NCI-H2081 (cell line): Measurements from ENCODE around the gene LILRB4.
"Not testable (repeated sequence)": the region's sequence is repeated elsewhere in the genome, so short reads cannot be mapped to it uniquely, and the experiment has no call there.

Experiments
- DNase-seq, 2 experiments: peaks; one replicate each; lab custom pipeline; 2025; lab: John Stamatoyannopoulos, UW

The LILRB4 gene

GRCh38 chr19:54662730-54663129, at the start of gene LILRB4:
LILRB4 (plus strand) TSS chr19:54662985; CDS start chr19:54663034, 49 bp downstream.
- no peak for DNase-seq

DNA sequence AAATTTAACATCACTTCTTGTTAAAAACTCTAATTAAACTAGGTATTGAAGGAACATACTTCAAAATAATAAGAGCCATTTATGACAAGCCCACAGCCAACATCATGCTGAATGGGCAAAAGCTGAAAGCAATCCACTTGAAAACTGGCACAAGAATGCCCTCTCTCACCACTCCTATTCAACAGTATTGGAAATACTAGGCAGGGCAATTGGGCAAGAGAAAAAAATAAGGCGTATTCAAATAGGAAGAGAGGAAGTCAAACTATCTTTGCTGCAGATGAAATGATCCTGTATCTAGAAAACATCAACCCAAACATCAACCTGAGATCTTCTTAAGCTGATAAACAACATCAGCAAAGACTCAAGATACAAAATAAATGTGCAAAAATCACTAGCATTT, 48.1 kb upstream of the LILRB4 start:
- DNase-seq, result no peak

GRCh38 chr19:54616057-54616456, 46.7 kb upstream of the LILRB4 start:
- no peak for DNase-seq

DNA sequence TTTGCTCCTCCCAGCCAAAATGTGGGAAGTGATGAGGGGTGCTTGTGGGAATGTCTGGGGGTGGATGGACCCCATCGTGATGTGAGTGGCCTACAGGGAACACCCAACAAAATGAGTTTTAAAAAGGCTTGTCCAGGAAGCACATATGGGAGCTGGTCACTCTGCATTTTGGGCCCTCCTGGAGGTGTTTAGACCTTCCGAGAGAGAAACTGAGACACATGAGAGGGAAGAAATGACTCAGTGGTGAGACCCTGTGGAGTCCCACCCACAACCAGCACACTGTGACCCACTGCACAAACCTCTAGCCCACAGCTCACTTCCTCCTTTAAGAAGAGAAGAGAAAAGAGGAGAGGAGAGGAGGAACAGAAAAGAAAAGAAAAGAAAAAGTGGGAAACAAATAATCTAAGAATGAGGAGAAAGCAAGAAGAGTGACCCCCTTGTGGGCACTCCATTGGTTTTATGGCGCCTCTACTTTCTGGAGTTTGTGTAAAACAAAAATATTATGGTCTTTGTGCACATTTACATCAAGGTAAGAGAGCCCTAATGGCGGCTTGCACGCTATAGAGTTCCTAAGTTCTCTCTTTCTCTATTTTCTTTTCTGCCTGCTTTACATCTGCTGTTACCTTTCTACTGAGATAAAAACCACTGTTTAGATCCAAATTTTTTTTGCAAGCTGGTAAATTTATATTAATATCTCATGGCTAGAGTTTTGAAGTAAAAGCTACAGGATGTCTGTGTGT, 45.8 kb upstream of the LILRB4 start:
- DNase-seq, result no peak

GRCh38 chr19:54620464-54620863, 42.3 kb upstream of the LILRB4 start:
- DNase-seq, result no peak

DNA sequence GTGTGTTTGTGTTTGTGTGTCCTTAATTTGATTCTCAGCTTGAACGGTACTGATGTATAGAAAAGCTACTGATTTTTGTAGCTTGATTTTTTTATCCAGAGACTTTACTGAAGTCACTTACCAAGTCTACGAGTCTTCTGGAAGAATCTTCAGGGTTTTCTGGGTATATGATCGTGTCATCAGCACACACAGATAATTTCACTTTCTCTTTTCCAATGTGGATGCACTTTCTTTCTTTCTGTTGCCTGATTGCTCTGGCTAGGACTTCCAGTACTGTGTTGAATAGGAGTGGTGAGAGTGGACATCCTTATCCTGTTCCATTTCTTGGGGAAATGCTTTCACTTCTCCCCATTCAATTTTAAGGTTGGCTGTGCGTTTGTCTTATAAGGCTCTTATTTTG, 40.4 kb upstream of the LILRB4 start:
- no peak for DNase-seq

DNA sequence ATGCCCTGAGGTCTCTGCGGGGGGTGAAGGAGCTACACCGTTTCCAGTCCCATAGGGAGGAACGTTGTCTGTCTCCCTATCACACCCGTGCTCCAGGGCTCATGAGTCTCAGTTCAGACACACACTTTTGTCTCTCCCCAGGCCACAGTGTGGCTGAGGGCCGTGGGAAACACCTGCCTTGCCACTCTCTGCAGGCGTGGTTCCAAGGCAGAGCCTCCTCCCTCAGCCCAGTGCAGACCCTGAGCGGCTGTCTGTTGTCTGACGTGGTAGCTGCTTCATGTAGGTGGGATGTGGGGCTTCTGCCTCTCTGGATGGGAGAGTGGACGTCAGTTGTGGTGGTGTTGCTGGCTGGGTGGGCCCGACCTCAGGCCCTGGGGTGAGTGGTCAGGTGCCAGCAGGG, 38.6 kb upstream of the LILRB4 start:
- not testable (repeated sequence) for DNase-seq

- not testable (repeated sequence) for DNase-seq
Observed at GRCh38 chr19:54624934-54625730, 37.7 kb upstream of the LILRB4 start.

DNA sequence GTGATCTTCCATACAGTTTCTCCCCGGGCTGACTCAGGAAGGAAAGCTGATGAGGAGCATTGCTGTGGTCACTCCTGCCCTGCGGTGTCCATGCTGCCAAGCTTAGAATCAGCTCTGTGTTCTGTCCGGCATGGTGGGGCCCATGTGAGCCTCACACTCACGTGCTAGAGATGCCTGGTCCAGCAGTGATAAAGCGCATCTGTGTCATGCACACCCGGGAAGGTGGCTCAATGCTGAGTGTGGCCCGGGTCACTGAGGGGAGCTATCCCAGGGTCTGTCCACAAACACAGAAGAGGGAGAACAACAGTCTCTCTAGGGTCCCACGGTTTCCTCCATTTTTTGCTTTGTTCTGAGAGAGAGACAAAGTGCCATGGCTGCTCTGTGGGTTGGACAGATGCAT, 36.0 kb upstream of the LILRB4 start:
- no peak for DNase-seq

GRCh38 chr19:54627912-54628311, 34.9 kb upstream of the LILRB4 start:
- not testable (repeated sequence) for DNase-seq

GRCh38 chr19:54630262-54630661, 32.5 kb upstream of the LILRB4 start, which contains the start of gene LILRB1:
LILRB1 (plus strand) TSS chr19:54630484; CDS start chr19:54631074, 590 bp downstream.
- not testable (repeated sequence) for DNase-seq

- no peak for DNase-seq
Observed at GRCh38 chr19:54630782-54631181, 32.0 kb upstream of the LILRB4 start.

DNA sequence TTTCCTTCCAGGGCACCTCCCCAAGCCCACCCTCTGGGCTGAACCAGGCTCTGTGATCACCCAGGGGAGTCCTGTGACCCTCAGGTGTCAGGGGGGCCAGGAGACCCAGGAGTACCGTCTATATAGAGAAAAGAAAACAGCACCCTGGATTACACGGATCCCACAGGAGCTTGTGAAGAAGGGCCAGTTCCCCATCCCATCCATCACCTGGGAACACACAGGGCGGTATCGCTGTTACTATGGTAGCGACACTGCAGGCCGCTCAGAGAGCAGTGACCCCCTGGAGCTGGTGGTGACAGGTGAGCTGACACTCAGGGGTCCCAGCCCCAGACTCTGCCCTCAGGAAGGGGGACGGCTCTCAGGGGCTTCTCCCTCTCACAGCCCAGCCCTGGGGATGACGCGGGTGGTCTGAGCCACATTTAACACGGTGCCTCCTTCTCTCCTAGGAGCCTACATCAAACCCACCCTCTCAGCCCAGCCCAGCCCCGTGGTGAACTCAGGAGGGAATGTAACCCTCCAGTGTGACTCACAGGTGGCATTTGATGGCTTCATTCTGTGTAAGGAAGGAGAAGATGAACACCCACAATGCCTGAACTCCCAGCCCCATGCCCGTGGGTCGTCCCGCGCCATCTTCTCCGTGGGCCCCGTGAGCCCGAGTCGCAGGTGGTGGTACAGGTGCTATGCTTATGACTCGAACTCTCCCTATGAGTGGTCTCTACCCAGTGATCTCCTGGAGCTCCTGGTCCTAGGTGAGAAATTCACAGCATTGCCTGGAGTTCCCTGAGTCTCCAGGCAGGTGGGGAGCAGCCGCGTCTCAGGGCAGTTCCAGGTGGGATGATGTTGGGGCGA, 31.1 kb upstream of the LILRB4 start:
- DNase-seq, result not testable (repeated sequence)

DNA sequence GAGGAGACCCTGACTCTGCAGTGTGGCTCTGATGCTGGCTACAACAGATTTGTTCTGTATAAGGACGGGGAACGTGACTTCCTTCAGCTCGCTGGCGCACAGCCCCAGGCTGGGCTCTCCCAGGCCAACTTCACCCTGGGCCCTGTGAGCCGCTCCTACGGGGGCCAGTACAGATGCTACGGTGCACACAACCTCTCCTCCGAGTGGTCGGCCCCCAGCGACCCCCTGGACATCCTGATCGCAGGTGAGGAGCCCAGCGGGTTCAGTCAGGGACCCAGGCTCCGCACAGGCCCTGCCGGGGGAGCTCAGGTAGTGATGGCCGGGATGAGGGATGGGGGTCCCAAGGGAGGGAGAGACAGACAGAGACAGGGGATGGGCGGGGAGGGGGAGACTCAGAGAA, 30.3 kb upstream of the LILRB4 start:
- DNase-seq, result not testable (repeated sequence)

GRCh38 chr19:54633401-54633800, 29.4 kb upstream of the LILRB4 start:
- no peak for DNase-seq

DNA sequence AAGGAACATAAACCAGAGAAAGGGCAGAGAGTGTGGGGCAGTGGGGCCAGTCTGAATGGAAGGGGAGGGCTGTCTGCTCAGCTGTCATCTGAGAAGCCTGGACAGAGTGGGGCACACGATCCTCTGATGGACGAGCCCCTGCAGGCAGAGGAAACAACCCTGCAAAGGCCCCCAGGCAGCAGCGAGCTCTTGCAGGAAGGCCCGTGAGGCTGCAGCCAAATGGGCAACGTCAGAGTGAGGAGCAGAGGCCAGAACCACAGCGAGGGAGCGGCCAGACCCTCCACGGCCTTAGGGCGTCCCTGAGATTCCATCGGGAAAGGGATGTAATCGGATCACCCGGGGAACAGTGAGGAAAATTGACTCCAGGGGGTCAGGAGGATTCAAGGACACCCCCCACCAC, 26.7 kb upstream of the LILRB4 start:
- DNase-seq, result not testable (repeated sequence)

GRCh38 chr19:54638683-54639082, 24.1 kb upstream of the LILRB4 start:
- no peak for DNase-seq

- not testable (repeated sequence) for DNase-seq
Observed at GRCh38 chr19:54642953-54643352, 19.8 kb upstream of the LILRB4 start.

- DNase-seq, result not testable (repeated sequence)
Observed at GRCh38 chr19:54643583-54643982, 19.2 kb upstream of the LILRB4 start.

DNA sequence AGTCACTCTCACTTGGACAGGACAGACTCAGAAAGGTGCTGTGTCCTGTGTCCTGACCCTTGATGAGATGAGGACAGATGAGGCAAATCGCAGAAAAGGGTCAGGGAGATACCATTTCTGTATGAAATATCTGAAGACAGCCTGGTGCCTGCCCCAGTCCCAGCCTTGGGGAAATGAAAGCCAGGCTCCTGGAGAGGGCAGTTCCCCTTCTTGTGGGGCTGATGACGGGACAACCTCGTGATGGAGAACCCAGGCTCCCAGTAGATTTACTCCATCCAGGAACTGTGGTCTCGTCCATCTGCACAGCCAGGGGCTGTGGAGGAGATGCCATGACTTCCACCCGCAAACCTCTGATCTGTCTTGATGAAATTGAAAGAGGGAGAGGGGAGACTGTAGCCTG, 18.7 kb upstream of the LILRB4 start:
- no peak for DNase-seq

DNA sequence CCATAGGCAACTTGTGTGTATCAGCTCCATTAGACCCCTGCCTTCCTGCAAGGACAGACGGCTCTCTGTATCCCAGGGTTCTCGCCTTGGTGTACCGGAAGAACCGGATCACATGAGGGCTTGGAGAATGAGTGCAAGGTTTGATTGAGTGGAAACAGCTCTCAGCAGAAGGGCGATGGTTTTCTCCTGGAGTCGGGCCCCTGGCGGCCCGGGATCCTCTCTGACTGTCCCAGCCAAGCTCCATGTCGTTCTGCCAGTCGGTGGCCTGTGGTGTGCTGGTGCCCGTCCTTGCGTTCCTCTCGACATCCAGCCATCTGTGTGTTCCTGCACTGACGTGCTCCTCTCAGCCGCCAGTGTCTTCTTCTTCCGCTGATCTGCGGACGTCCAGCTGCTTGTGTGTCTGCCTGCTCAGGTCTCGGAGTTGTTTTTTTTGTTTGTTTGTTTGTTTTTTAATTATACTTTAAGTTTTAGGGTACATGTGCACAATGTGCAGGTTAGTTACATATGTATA, 16.4 kb upstream of the LILRB4 start:
- no peak for DNase-seq

GRCh38 chr19:54648129-54648528, 14.7 kb upstream of the LILRB4 start:
- DNase-seq, result no peak
